Endothelial cell of umbilical vein (primary cell): ENCODE measurements around the gene SCLY. TPM values are rescaled to one million over a fixed set of nuclear protein-coding genes. Genes with fewer than 3 reads are reported as not detected.

Source experiments
- BruUV-seq: library from RNA; stranded (reverse); fragments of 400-500 nt; replicated peaks from 2 replicates; lab custom pipeline; 2021; lab: Mats Ljungman, UMichigan
- CTCF ChIA-PET: fragments of 300-600, 350-600 bp; sonication (Branson Sonifier 250); formaldehyde crosslinking; loops from one replicate; lab custom pipeline; 2021; ENCODE audit warnings: antibody characterized with exemption, inconsistent platforms; lab: Charles Lee
- POLR2A ChIA-PET: fragments of 300-600, 350-600 bp; sonication (Branson Sonifier 250); formaldehyde crosslinking; loops from one replicate; lab custom pipeline; 2021; ENCODE audit warnings: antibody characterized with exemption, inconsistent platforms; lab: Charles Lee
- DNase-seq: peaks from one replicate; pipeline ENCODE4 v3.0.0-alpha.2; 2011; ENCODE audit warnings: low read depth, low spot score
- FAIRE-seq: peaks from 2 replicates; lab custom pipeline; 2011; peaks lifted over from hg19 to GRCh38; lab: Jason Lieb, UNC
- H2AFZ ChIP-seq: 2 replicates; pipeline ENCODE4 v1.6.0; 2012; ENCODE audit warnings: low read depth, low read length, control low read depth, inconsistent platforms
- H3K27ac ChIP-seq: 2 replicates; pipeline ENCODE4 v1.5.1; 2011; ENCODE audit warnings: low read depth, mild to moderate bottlenecking, control low read depth, low read length, moderate library complexity; ENCODE audit not compliant: insufficient read depth
- H3K27me3 ChIP-seq, 2 experiments: 2 replicates each; pipeline versions ENCODE4 v1.6.0 to v1.6.1; 2011; ENCODE audit warnings: low read length in 2 of 2, mixed read lengths in 1 of 2; ENCODE audit not compliant: control insufficient read depth in 2 of 2, insufficient read depth in 2 of 2
- H3K36me3 ChIP-seq, 2 experiments: 2 replicates in 1 of 2; 3 replicates in 1 of 2; pipeline ENCODE4 v1.5.1; 2011; ENCODE audit warnings: low read length in 2 of 2, mild to moderate bottlenecking in 1 of 2, moderate library complexity in 1 of 2; ENCODE audit not compliant: control insufficient read depth in 2 of 2, insufficient read depth in 2 of 2; ENCODE audit errors: extremely low read depth in 1 of 2
- H3K4me1 ChIP-seq: 3 replicates; pipeline ENCODE4 v1.5.1; 2011; ENCODE audit warnings: mild to moderate bottlenecking, low read length; ENCODE audit not compliant: control insufficient read depth, insufficient read depth; ENCODE audit errors: extremely low read depth
- H3K4me2 ChIP-seq: 2 replicates; pipeline ENCODE4 v1.6.1; 2011; ENCODE audit warnings: low read length, control low read depth, mixed read lengths; ENCODE audit not compliant: insufficient read depth
- H3K4me3 ChIP-seq, 3 experiments: fragments of 200-600 bp in 1 of 3; sonication (generic), shearing (Covaris generic) in 1 of 3; replicated peaks in 1 of 3; 2 replicates each; pipeline ENCODE4 v1.5.1; 2011 to 2016; ENCODE audit warnings: control low read depth in 3 of 3, low read length in 3 of 3, mild to moderate bottlenecking in 2 of 3, inconsistent platforms in 1 of 3, low read depth in 1 of 3, moderate library complexity in 1 of 3; ENCODE audit not compliant: insufficient read depth in 1 of 3
- H3K79me2 ChIP-seq: 2 replicates; pipeline ENCODE4 v1.6.0; 2012; ENCODE audit warnings: low read length, inconsistent platforms; ENCODE audit not compliant: control insufficient read depth, insufficient read depth
- H3K9ac ChIP-seq: replicated peaks from 2 replicates; pipeline ENCODE3; 2011; ENCODE audit warnings: low read length, control low read depth; ENCODE audit not compliant: insufficient read depth; ENCODE audit errors: extremely low read depth
- H3K9me1 ChIP-seq: replicated peaks from 3 replicates; pipeline ENCODE4 v1.6.0; 2011; ENCODE audit warnings: mild to moderate bottlenecking, low read length; ENCODE audit not compliant: control insufficient read depth, insufficient read depth; ENCODE audit errors: extremely low read depth
- H3K9me3 ChIP-seq: replicated peaks from 2 replicates; pipeline ENCODE4 v1.5.1; 2012; ENCODE audit warnings: low read length, inconsistent platforms; ENCODE audit not compliant: control insufficient read depth, insufficient read depth
- H4K20me1 ChIP-seq: replicated peaks from 2 replicates; pipeline ENCODE3; 2011; ENCODE audit warnings: mild to moderate bottlenecking, low read length; ENCODE audit not compliant: control insufficient read depth, insufficient read depth; ENCODE audit errors: extremely low read depth
- CTCF ChIP-seq, 2 donors: IDR thresholded peaks; 1 replicate in 1 of 2; 2 replicates in 1 of 2; pipeline ENCODE4 v1.5.1; 2011; ENCODE audit warnings: low read length in 2 of 2, mild to moderate bottlenecking in 2 of 2, moderate library complexity in 2 of 2, control low read depth in 1 of 2, inconsistent platforms in 1 of 2, low read depth in 1 of 2; ENCODE audit not compliant: insufficient read depth in 1 of 2; ENCODE audit errors: extremely low read depth in 1 of 2
- EZH2 ChIP-seq: IDR thresholded peaks from 2 replicates; pipeline ENCODE4 v1.6.1; 2012; ENCODE audit warnings: borderline replicate concordance, low read depth, mild to moderate bottlenecking, moderate library complexity, low read length, inconsistent platforms; ENCODE audit not compliant: severe bottlenecking
- FOS ChIP-seq: IDR thresholded peaks from 2 replicates; pipeline ENCODE4 v1.6.1; 2011; ENCODE audit warnings: mild to moderate bottlenecking, low read length, moderate library complexity, borderline replicate concordance; ENCODE audit not compliant: insufficient read depth
- GATA2 ChIP-seq: IDR thresholded peaks from 2 replicates; pipeline ENCODE4 v1.7.0; 2011; ENCODE audit warnings: low read depth, mild to moderate bottlenecking, moderate library complexity, mixed read lengths, low read length; ENCODE audit not compliant: insufficient read length, insufficient read depth
- JUN ChIP-seq: IDR thresholded peaks from 2 replicates; pipeline ENCODE4 v1.6.1; 2011; ENCODE audit warnings: borderline replicate concordance, low read depth; ENCODE audit not compliant: insufficient read length, insufficient read depth
- MYC ChIP-seq: IDR thresholded peaks from one replicate; pipeline ENCODE4 v1.6.1; 2011; ENCODE audit warnings: mild to moderate bottlenecking, low read depth, low read length
- POLR2A ChIP-seq: IDR thresholded peaks from 2 replicates; pipeline ENCODE4 v1.6.1; 2012; ENCODE audit warnings: low read depth, mild to moderate bottlenecking, control low read depth, low read length
- POLR2AphosphoS5 ChIP-seq: IDR thresholded peaks from 2 replicates; pipeline ENCODE4 v1.6.1; 2012; ENCODE audit warnings: low read depth, mild to moderate bottlenecking, control low read depth, low read length, moderate library complexity; ENCODE audit not compliant: insufficient read depth
- dilution Hi-C: fragments of 300-500 bp; cut with MboI; formaldehyde crosslinking; loops from one replicate; pipeline ENCODE4 v1.15.0; 2019; ENCODE audit warnings: low sequenced_read_pairs; ENCODE audit not compliant: extremely low pct_ligation_motif_present
- intact Hi-C: fragments of 100-400 bp; cut with micrococcal nuclease; formaldehyde crosslinking; loops from one replicate; pipeline ENCODE4 v1.10.0; 2022
- polyA plus RNA-seq, 4 experiments: library from polyadenylated mRNA; depleted of rRNA in 3 of 4; stranded (reverse) in 3 of 4; unstranded in 1 of 4; fragments of >200 nt; gene quantifications; 2 replicates each; pipeline versions ENCODE4 v1.2.1 to v1.2.3, GENCODE V29; 2011 to 2012; ENCODE audit warnings: missing spikeins in 1 of 4
- total RNA-seq: library from RNA; stranded (reverse); gene quantifications from 2 replicates; pipeline ENCODE4 v1.2.3, GENCODE V29; 2021
- TF ChIP-seq, protein P1 (sequence below): IDR thresholded peaks from 2 replicates; pipeline ENCODE4 v1.6.1; 2011; ENCODE audit not compliant: insufficient read depth, insufficient read length

Gene SCLY
- total and polyA plus RNA-seq, 2 donors (not counting 3 experiments of a cell fraction or from before 2014, with no cell fraction given) = 22.6 to 32.7 TPM

DNA sequence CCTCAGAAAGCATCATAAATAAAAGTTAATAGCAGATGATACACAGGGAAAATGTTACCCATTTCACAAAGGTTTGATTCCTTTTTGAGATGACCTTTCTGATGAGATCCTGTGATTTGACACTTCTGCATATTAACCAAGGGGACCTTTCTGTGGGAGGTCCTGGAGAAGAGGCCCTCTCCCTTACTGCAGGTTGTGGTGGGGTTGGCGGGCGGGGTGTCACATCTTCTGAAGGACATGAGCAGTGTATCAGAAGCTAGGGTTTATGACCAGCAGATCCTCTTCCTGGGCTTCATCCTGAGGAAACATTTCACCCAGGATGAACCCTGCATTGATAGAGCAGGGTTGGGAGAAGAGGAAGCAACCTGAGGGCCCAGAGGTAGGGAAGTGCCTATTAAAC, 37.2 kb upstream of the SCLY start:
- no peaks in the 10 kb centered on the region for H3K79me2 ChIP-seq
- ChIA-PET POLR2A (no interaction called here), CTCF (no interaction called here)
- no peak for DNase-seq
- intact Hi-C loops = no loop called here
- no peak overlapping the region for H3K27ac ChIP-seq
- TF ChIP-seq EZH2 = no peak
- no peak for TF ChIP-seq GATA2
- no peak for TF ChIP-seq POLR2A
- no peak for TF ChIP-seq JUN
- no peak for TF ChIP-seq POLR2AphosphoS5
- TF ChIP-seq FOS = no peak
- TF ChIP-seq MYC = no peak
- TF ChIP-seq, protein P1, sequence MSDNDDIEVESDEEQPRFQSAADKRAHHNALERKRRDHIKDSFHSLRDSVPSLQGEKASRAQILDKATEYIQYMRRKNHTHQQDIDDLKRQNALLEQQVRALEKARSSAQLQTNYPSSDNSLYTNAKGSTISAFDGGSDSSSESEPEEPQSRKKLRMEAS = no peak
- TF ChIP-seq CTCF (IDR thresholded peaks at IDR 0.05; ENCODE audit: extremely low read depth in 1 of 2, insufficient read depth in 1 of 2, low read depth in 1 of 2, low read length in 2 of 2) = no peak
- no peak overlapping the region for H3K4me3 ChIP-seq
- dilution Hi-C loops = no loop called here
- no peaks in the 10 kb centered on the region for H3K4me1 ChIP-seq
- no TSS peak for BruUV-seq
- H2AFZ ChIP-seq = no peak overlapping the region
- no peaks in the 10 kb centered on the region for H3K27me3 ChIP-seq
- FAIRE-seq = no peak
- H4K20me1 ChIP-seq = no peaks in the 10 kb centered on the region
- no peak overlapping the region for H3K4me2 ChIP-seq
- no peak overlapping the region for H3K9ac ChIP-seq
- H3K9me1 ChIP-seq = no peaks in the 10 kb centered on the region
- peaks cover 0 to 6% of the 10 kb centered on the region in 2 experiments for H3K36me3 ChIP-seq
- no peaks in the 10 kb centered on the region for H3K9me3 ChIP-seq
